GM19395 (cell line): ENCODE data around the gene HES3.
A peak's percentile ranks its signal among the peaks of the same experiment; 100 is the strongest.
"Not testable (repeated sequence)": the region's sequence is repeated elsewhere in the genome, so short reads cannot be mapped to it uniquely, and the experiment has no call there.

Experiments used
- ATAC-seq: cut with Tn5 transposase; IDR thresholded peaks from one replicate; pipeline ENCODE4 v1.9.1; 2021; ENCODE audit warnings: mild to moderate bottlenecking, moderate library complexity; ENCODE audit not compliant: unreplicated experiment

The HES3 gene

GRCh38 chr1:6218375-6219164 lies 25.4 kb upstream of the HES3 start:
- no peak for ATAC-seq

- ATAC-seq = not testable (repeated sequence)
Observed at GRCh38 chr1:6219641-6220040, 24.3 kb upstream of the HES3 start.

GRCh38 chr1:6220236-6220635 lies 23.7 kb upstream of the HES3 start:
- ATAC-seq = no peak

GRCh38 chr1:6221210-6221784 lies 22.7 kb upstream of the HES3 start:
- no peak for ATAC-seq

GRCh38 chr1:6222636-6223035 lies 21.3 kb upstream of the HES3 start:
- ATAC-seq = no peak

- no peak for ATAC-seq
Observed at GRCh38 chr1:6223617-6224016, 20.4 kb upstream of the HES3 start.

- ATAC-seq = no peak
Observed at GRCh38 chr1:6224718-6225117, 19.3 kb upstream of the HES3 start.

GRCh38 chr1:6225651-6226050 lies 18.3 kb upstream of the HES3 start:
- no peak for ATAC-seq

- no peak for ATAC-seq
Observed at GRCh38 chr1:6233376-6233775, 10.6 kb upstream of the HES3 start.

- ATAC-seq = no peak
Observed at GRCh38 chr1:6234502-6235295, 9.3 kb upstream of the HES3 start.

- peak; percentile 36 for ATAC-seq
Observed at GRCh38 chr1:6235296-6235677, 8.7 kb upstream of the HES3 start.

GRCh38 chr1:6237093-6237492 lies 6.9 kb upstream of the HES3 start:
- ATAC-seq = no peak

- ATAC-seq = no peak
Observed at GRCh38 chr1:6239213-6239752, 4.7 kb upstream of the HES3 start.

- no peak for ATAC-seq
Observed at GRCh38 chr1:6239950-6240768, 3.8 kb upstream of the HES3 start.

- ATAC-seq = no peak
Observed at GRCh38 chr1:6241107-6241886, 2.7 kb upstream of the HES3 start.

GRCh38 chr1:6241887-6242740 lies 1.9 kb upstream of the HES3 start:
- no peak for ATAC-seq

- ATAC-seq = no peak
Observed at GRCh38 chr1:6243053-6243834, 735 bp upstream of the HES3 start.

- ATAC-seq = no peak
Observed at GRCh38 chr1:6244401-6245049, 546 bp downstream of the HES3 start.
